HG03108 (cell line): ENCODE results near the gene MYOM1.
"Not testable (repeated sequence)": the region's sequence is repeated elsewhere in the genome, so short reads cannot be mapped to it uniquely, and the experiment has no call there.

Experiments used
- ATAC-seq: cut with Tn5 transposase; IDR thresholded peaks from one replicate; pipeline ENCODE4 v1.9.1; 2021; ENCODE audit warnings: moderate library complexity; ENCODE audit not compliant: unreplicated experiment

MYOM1 gene

DNA sequence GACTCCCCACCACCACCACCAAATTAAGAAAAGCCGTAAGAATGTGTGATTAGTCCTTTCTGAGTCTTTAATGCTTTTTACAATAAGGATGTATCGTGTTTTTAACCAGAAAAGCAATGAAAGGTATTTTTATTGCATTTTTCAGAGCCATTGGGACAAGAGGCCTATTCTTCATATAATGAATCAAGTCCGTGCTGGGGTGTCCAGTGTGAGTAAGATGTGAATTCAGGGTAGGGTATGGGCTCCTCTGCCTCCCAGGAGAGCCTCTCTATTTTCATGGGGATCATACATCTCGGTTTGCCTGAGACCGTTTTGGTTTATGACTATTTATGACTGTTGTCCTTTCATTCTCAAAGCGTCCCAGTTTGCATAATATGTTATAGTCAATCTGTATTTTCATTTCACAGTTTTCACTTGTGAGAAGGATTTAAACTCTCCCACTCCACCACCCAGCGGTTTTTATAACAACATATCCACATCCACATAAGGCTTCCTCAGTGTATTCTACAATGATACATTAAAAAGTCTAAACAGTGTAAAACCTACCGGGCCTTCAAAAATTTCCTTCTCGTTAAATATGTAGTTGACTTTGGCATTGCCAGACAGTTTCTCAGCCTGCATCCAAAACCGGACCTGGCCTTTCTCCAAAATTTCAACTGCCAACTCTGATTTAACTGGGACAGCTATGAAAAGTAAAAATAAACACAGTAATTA is 126.0 kb downstream of the MYOM1 start:
- no peak for ATAC-seq

DNA sequence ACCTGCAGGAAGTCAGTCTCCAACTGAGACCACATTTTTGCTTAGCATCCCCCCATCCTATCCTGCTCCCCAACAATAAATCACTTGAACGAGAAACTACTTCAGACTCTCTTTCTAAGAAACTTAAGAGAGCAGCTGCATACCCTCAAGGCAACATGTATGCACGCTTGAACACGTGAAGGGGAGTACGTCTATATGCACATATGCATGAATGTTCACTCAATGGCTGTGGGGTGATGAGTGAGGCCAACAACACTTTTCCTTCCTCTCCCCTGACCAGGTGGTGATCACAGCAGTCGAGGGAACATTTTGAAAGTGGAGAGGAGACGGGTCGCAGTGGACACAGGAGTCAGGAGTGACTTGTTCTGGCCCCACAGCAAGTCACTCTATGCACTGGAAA is 127.0 kb downstream of the MYOM1 start:
- no peak for ATAC-seq

DNA sequence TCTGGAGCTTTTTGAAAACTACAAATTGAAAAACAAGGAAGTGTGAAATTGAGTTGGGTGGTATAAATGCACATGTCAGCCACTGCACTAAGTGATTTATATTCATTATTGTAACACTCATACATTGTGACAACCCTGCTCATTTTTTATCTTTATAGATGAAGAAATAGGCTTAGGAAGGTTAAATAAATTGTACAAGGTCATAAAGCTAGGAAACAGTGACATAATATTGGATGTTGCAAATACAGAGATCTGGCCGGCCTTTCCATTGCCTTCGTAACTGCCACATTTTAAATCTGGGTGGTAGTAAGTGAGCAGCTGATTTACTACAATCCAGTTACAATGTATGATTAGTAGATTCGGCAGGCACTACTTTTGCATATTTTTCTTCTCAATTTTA is 130.2 kb downstream of the MYOM1 start:
- no peak for ATAC-seq

DNA sequence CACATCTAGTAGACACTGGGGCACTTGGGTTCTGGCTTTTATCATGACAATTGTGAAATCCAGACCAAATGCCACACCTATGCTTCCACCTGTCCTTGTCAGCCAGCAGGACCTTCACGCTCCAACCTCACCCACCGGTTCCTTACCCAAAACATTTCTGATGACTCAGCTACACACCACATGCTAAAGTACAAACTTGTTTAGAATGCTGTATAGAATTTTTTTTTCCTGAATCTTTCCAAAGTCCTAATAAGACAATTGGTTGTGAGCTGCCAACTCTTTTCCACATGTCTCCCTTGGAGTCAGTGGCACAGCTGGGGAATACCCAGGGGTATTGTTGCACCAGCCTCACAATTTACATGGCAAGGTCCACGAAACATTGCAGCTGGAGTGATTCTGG is 131.3 kb downstream of the MYOM1 start:
- ATAC-seq: no peak

DNA sequence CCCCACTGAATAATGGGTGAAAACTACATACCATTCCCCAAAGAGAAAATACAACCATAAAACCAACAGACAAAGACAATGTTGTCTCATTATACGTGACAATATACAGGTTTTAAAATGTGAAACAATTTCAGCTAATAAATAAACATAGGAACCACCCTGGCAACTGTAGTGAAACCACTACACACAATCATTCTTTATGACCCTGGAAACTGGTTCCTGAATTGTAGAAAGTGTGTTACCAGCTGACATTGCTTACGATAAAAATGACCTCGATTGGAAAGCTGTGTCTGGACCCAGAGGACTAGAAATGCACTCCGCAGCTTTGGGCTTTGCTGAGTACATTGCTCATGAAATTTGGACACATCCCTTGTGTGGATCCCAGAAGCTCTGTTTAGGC is 132.9 kb downstream of the MYOM1 start:
- ATAC-seq: no peak

DNA sequence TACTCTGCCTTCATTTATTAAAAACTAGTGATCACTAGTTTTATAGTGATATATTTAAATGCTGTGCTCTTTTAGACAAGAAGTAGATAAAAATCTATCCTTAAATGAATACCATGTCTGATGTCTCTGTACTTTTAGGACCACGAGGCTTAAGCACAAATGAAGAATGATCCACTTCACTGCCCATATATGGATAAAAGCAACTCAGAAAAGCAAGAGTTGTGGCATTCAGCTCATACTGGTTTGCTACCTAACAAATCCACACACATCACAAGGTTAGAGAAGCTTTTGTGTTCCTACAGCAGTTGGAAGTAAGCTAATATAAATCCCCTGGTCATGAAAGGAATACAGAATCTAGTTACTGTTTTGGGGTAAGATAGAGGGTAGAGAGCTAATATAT is 134.2 kb downstream of the MYOM1 start:
- ATAC-seq: no peak

DNA sequence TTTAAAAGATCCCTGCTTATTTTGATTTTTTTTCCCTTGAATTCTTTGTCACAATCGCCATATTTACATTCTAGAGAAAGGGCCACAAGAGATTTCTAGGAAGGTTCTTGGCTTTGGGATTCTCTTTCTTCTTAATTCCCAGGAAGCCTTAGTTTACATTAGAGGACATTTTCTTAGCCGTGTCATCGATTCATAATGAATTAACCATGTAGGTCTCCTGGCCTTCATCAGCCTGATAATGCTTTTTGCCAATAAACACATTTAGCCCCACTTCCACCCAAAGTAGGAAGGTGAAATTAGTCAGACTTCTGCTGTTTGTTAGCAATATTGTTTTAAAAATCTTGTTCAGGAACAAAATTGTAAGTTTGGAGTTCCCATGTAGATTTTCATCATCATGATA is 135.6 kb downstream of the MYOM1 start:
- no peak for ATAC-seq

DNA sequence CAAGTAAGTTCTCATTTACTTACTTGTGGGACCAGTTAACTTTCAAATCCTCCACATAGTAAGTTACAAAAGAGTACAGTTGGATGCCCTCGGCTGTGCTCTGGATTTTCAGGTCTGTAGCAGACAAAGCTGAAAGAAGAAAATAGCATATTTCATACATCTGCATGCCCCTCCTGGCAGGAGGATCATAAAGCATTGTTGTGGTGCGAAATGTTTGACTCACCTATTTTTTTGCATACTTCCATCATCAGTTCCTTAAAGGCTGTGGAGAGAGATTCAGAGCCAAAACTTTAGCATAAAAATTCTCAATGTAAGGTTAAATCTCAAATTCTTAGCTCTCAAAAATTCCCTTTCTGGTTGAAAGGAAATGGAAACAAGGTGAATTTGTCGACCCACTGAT is 136.0 kb downstream of the MYOM1 start:
- no peak for ATAC-seq

DNA sequence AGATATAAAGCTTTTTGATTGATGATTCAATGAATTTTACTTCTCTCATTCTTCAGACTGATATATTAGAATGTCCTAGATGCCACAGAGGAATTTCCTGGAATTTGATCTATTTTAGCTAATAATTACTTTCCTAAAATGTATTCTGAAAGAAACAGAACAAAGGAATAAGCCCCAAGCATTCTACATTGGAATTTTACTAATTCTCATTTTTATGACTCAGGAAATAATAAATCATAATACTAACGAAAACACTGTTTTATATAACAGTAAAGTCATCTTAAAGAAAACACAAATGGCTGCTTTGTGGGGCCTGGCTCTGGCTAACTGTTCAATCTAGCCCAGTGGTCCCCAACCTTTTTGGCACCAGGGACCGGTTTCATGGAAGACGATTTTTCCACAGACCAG is 138.2 kb downstream of the MYOM1 start:
- ATAC-seq: no peak

DNA sequence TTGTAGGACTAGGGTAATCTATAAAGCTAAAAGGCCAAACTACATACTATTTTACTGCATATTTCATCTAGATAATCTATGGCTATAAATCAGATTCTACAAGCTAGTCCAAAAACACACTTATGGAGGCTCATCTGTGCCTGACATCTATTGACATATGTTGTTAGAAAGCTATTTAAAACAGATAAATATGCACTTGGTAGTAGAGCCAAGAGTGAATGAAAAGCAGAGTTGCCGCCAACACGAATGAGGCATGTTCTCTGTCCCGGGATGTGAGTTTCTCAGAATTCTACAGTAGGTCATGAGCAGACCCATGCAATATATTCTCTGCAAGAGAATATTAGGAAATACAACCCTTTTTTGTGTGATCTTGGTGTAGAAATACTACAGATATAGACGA is 140.1 kb downstream of the MYOM1 start:
- no peak for ATAC-seq

DNA sequence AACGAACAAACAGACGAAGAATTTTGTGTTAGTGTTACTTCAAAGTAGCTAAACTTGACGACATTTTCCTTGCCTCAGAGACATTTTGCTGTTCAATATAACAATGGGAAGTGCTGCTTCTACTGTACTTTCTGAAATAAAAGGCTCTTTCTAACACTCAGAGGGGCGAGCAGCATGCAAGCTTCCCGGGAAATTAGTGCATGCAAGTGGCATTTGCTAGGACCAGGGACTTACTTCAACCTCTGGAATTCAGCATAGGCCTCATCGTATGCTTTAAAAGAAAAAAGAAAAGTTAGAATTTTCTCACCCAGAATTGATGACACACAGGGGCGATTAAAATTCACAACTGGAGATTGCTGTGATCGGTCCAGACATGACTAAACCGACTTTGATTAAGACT is 144.3 kb downstream of the MYOM1 start:
- ATAC-seq: no peak

DNA sequence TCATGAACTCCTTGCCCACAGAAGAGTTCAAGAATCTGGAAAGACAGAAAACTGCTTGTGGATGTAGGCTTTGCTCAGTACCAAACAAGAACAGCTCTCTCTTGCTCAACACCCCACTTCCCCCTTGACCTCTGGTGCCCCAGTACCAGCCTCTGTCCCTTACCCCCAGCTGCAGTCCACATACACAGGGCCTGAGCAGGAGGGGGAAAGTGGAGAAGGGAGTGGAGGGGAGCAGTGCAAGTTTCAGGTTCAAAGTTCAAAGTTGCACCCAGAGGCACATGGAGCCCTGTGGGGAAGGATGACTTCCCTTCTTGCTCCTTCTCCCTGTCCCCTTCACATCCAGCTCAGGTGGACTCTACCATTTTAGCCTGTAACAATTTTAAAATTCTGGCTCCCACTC is 145.7 kb downstream of the MYOM1 start:
- no peak for ATAC-seq

DNA sequence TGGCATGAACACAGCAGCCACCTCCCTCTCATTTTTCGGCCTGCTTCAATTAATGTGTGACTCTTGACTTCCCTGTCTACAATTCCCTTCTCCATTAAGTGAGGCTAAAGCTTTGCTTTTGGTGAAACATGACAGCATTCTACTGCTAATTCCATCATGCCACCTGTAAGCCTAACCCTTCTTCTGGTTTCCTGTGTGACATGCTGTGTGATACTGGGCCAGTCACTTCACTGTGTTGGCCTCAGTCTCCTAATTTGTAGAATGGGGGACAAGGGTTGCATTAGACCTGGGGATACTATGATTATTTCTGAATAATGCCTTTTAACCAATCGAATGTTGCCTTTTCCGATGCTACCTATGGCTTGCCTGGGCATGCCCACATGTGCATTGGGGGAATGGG is 146.4 kb downstream of the MYOM1 start:
- not testable (repeated sequence) for ATAC-seq

DNA sequence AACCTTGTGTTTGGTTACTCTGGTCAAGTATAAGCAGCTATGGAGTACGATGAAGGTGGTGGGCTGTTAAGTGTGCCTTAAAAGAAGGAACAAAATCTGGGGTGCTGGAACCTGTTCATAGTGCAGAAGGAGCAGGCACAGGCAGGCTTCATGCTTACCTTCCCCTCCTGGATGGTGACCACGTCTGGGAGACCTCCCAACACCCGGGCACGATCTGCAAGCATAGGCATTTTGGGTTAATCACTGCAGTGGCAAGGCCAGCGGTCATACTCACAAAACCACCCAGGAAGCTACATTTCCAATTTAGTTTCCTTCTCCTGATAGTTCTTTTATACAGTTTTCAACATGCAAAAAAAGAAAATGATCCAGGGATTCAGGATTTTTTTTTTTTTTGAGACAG is 148.1 kb downstream of the MYOM1 start:
- no peak for ATAC-seq

DNA sequence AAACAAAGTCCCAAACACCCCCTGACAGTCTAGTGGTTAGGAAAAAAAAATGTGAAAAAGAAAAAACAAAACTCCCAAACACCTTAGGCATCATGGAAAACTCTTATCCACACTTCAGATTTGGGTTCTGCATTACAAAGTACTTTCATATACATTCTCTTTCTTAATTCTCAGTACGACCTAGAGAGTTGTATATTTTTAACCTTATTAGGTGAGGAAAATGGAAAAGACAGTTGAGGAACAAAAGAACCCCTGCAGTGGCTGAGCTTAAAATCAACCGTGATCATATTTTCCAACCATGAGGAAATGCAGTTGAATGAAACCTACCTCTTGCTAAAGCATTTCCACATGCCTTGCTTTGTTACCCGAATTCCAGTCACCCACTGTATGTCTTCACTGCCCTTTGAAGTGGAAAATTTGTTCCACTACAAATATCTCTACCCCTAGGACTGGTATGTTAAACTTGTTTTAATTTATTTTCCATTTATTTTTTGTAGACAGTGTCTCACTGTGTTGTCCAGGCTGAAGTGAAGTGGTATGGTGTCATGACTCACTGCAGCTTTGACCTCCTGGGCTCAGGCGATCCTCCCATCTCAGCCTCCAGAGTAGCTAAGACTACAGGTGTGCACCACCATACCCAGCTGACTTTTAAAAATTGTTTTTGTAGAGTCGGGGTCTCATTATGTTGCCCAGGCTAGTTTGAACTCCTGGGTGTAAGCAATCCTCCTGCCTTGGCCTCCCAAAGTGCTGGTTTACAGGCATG is 149.9 kb downstream of the MYOM1 start:
- ATAC-seq: no peak

DNA sequence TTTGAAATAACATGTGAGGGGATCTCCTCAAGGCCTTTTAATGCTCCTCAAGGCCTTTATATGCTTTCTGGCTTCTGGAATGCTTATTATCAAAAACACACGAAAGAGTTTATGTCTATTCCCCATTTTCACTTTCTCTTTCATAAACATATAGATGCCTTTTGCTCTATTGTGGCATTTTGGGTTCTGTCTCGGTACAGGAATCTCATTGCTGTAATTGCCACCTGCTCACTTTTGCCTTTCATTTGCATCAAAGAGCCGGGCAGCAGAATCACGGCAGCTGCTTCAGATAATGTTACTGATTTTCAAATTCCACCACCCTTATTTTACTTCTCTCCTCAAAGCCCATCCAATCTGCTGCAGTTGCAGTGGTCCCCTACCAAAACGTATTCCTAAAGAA is 152.0 kb downstream of the MYOM1 start:
- ATAC-seq: no peak

DNA sequence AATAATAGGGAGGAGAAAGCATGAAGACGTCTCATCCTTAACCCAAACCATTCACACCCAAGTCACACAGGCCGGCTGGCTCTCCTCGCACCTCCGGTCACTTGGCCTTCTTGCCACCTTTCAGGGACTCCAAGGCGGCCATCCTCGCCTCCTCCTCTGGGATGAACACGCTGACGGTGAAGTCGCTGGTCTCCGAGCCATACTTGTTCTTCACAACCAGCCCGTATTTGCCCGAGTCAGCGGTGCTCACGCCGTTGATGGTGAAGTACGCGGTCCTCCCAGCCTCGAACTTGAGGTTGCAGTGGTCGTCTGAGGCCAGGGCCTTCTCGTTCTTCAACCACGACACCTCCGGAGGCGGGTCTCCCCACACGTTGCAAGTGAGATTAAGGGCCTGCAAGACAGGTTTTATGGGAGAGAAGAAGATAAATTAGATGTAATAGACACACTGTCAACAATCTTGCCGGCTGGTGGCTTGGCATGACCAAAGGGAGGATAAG is 152.6 kb downstream of the MYOM1 start:
- no peak for ATAC-seq

DNA sequence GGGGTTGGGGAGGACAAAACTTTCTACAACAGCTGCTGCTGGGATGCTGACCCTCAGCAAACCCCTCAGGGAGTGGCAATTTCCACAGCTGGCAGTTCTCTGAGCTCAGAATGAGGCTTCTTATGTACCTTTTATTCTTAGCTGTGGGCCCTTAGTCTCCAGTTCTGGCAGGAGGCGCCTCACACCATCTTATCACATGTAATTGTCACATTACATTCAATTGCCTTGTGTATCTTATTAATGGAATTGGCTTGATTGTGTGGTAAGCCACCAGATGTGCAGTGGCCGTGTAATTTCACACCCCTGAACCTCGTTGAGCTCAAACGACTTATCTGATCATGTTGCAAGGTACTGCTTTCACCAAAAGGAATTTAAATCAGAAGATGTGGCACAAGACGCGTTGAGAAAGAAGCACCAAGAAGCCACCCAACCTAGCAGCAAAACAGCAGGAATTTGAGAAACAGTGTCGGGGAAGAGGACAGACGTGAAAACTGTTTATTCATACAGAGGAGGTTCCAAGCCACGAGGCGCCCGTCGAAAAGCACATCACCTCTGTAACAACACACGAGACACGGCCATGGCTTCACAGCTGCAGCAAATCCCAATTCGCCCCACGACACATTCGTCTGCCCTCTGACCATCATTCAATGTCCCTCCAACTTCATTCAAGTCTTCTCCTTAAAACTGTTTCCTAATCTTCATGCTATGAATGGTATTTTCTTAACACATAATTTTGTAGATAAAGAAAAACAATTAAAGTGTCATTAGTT is 153.2 kb downstream of the MYOM1 start:
- ATAC-seq: no peak

DNA sequence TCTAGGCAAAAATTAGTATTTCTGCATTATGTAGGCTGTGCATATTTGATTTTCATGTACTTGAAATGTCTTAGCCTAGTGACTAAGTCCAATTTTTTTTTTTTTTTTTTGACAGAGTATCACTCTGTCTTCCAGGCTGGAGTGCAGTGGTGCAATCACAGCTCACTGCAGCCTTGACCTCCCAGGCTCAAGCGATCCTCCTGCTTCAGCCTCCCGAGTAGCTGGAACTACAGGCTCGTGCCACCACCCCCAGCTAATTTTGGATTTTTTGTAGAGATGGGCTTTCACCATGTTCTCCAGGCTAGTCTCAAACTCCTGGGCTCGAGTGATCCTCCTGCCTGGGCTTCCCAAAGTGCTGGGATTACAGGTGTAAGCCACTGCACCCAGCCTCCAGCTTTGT is 156.0 kb downstream of the MYOM1 start:
- ATAC-seq: not testable (repeated sequence)

DNA sequence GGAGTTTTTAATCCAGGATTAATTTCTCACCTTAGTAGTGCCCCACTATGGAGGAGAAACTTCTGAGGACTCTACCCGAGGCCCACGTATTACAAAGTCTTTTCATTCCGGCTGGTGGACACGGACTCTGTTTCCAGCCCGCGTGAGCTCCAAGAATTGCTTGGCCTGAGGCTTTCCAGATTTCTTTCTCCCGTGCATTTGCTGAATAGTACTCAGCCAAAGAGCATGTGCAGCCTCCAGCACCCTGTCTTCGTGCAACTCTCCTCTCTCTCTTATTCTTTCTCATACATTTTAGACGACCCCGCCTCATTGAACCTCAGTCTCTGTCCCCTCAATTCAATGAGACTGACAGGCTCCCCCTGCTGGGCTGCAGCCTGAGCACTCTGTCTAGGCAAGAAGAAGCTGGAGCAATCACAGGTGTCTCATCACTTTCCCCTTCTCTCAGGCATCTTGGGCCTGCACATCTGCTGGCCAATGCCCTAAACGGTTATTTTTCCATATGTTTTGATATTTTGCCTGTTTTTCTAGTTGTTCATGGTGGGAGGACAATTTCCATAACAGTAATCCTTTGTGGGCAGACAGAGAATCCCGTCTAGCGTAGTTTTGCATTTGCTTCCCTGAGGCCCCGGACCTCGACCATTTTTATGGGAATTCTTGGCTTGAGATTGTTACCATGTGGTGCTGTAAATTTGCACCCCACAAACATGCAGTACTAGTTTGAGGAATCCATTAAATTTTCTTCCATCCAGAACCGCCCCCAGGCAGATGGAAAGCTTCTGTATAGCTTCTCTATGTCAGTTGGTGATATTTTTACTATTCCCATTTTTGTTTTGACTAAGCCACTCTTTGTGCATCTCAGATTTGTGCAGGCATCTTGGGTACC is 156.7 kb downstream of the MYOM1 start:
- no peak for ATAC-seq
